ENCODE results near the gene NUP62.

Gene NUP62

DNA sequence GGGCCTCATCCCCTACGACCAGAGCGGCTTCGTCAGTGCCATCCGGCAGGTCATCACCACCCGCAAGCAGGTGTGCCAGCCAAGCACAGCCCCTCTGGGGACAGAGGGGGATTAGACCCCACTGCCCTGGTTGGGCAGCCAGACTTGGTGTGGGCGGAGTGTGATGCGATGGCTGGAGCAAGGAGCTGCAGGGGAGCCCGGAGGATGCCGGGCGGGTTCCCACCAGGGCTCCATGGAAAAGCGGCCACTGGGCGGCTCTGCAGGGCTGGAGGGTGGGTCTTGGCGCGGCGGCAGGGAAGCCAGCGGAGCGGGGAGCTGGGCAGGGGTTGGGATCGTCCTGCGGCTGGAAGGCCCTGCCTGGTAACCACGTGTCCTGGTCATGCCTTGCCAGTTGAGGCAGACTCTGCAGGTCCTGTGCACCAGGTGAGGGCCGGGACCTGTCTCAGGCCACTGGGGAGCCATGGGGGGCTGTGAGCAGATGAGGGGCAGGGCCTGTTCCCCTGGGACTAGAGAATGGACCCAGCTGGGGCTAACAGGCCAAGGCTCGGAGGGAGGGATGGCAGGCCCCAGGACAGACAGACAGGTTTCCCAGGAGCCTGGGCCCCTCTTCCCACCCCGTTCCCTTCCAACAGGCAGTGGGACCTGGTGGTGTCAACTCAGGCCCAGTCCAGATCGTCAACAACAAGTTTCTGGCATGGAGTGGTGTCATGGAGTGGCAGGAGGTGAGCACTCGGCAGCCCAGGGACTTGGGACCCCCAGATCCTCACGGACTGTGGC is 72.1 kb downstream of the NUP62 start:
- TF ChIP-seq, protein P1, sequence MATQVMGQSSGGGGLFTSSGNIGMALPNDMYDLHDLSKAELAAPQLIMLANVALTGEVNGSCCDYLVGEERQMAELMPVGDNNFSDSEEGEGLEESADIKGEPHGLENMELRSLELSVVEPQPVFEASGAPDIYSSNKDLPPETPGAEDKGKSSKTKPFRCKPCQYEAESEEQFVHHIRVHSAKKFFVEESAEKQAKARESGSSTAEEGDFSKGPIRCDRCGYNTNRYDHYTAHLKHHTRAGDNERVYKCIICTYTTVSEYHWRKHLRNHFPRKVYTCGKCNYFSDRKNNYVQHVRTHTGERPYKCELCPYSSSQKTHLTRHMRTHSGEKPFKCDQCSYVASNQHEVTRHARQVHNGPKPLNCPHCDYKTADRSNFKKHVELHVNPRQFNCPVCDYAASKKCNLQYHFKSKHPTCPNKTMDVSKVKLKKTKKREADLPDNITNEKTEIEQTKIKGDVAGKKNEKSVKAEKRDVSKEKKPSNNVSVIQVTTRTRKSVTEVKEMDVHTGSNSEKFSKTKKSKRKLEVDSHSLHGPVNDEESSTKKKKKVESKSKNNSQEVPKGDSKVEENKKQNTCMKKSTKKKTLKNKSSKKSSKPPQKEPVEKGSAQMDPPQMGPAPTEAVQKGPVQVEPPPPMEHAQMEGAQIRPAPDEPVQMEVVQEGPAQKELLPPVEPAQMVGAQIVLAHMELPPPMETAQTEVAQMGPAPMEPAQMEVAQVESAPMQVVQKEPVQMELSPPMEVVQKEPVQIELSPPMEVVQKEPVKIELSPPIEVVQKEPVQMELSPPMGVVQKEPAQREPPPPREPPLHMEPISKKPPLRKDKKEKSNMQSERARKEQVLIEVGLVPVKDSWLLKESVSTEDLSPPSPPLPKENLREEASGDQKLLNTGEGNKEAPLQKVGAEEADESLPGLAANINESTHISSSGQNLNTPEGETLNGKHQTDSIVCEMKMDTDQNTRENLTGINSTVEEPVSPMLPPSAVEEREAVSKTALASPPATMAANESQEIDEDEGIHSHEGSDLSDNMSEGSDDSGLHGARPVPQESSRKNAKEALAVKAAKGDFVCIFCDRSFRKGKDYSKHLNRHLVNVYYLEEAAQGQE (IDR thresholded peaks at IDR 0.05; ENCODE audit: low read depth): no peak

Measured in Ishikawa (cell line).